ENCODE data around the gene EGLN1.

- TF ChIP-seq CTCF (IDR thresholded peaks at IDR 0.05) (no peak), POLR2A (IDR thresholded peaks at IDR 0.05) (no peak), POLR2AphosphoS5 (IDR thresholded peaks at IDR 0.05; ENCODE audit: insufficient read depth in 1 of 2, low read depth in 1 of 2) (no peak)
Measured at GRCh38 chr1:231415018-231415583, 7.0 kb downstream of the EGLN1 start.
